OCI-LY7 (cell line): ENCODE results near the gene KLF18. TPM values are rescaled to one million over a fixed set of nuclear protein-coding genes. Genes with fewer than 3 reads are reported as not detected.
"Not testable (repeated sequence)": the region's sequence is repeated elsewhere in the genome, so short reads cannot be mapped to it uniquely, and the experiment has no call there.

Source experiments
- BruUV-seq: library from RNA; stranded (reverse); fragments of 400-500 nt; replicated peaks from 2 replicates; lab custom pipeline; 2021; lab: Mats Ljungman, UMichigan
- CTCF ChIA-PET: fragments of 300-600 bp; sonication (Branson Sonifier 250); formaldehyde crosslinking; loops from one replicate; lab custom pipeline; 2022; ENCODE audit warnings: antibody characterized with exemption; ENCODE audit not compliant: unreplicated experiment; lab: Charles Lee
- POLR2A ChIA-PET: fragments of 300-600 bp; sonication (Branson Sonifier 250); formaldehyde crosslinking; loops from one replicate; lab custom pipeline; 2022; ENCODE audit warnings: antibody characterized with exemption; lab: Charles Lee
- DNase-seq: peaks from one replicate; pipeline ENCODE4 v3.0.0-alpha.2; 2015; ENCODE audit warnings: low spot score
- H2AFZ ChIP-seq: fragments of 200-600 bp; sonication (generic), shearing (Covaris generic); 2 replicates; pipeline ENCODE4 v1.6.1; 2014; ENCODE audit warnings: mild to moderate bottlenecking, antibody characterized with exemption, low read length, moderate library complexity
- H3K27ac ChIP-seq: fragments of 200-600 bp; sonication (generic); 2 replicates; pipeline ENCODE4 v1.5.1; 2014; ENCODE audit warnings: mixed run types, low read depth, mild to moderate bottlenecking, moderate library complexity, low read length, inconsistent platforms; ENCODE audit not compliant: poor library complexity, severe bottlenecking
- H3K36me3 ChIP-seq: fragments of 200-600 bp; sonication (generic); 2 replicates; pipeline ENCODE4 v1.6.1; 2014; ENCODE audit warnings: mild to moderate bottlenecking, antibody characterized with exemption, low read length, moderate library complexity, mixed read lengths; ENCODE audit not compliant: insufficient read depth
- H3K4me1 ChIP-seq: fragments of 200-600 bp; sonication (generic); 2 replicates; pipeline ENCODE4 v1.5.1; 2014; ENCODE audit warnings: mild to moderate bottlenecking, low read length; ENCODE audit not compliant: insufficient read depth, poor library complexity, severe bottlenecking
- H3K4me2 ChIP-seq: fragments of 200-600 bp; sonication (generic); 2 replicates; pipeline ENCODE4 v1.6.1; 2014; ENCODE audit warnings: mild to moderate bottlenecking, low read length
- H3K4me3 ChIP-seq: fragments of 200-600 bp; sonication (generic); 2 replicates; pipeline ENCODE4 v1.5.1; 2014; ENCODE audit warnings: mild to moderate bottlenecking, low read depth, low read length; ENCODE audit not compliant: poor library complexity, severe bottlenecking
- H3K79me2 ChIP-seq: fragments of 200-600 bp; sonication (generic); 2 replicates; pipeline ENCODE4 v1.6.1; 2016; ENCODE audit warnings: low read depth, mild to moderate bottlenecking, low read length, moderate library complexity, mixed read lengths; ENCODE audit not compliant: insufficient read depth
- H3K9me2 ChIP-seq: fragments of 200-600 bp; sonication (generic); 2 replicates; pipeline ENCODE4 v1.6.1; 2016; ENCODE audit warnings: mild to moderate bottlenecking, low read length, mixed read lengths; ENCODE audit not compliant: insufficient read depth
- H3K9me3 ChIP-seq: fragments of 200-600 bp; sonication (generic); 2 replicates; pipeline ENCODE4 v1.6.1; 2014; ENCODE audit warnings: mild to moderate bottlenecking, mixed run types, low read length, mixed read lengths
- H4K20me1 ChIP-seq: fragments of 200-600 bp; sonication (generic); 2 replicates; pipeline ENCODE4 v1.6.1; 2014; ENCODE audit warnings: mild to moderate bottlenecking, antibody characterized with exemption, low read length, moderate library complexity, mixed read lengths; ENCODE audit not compliant: insufficient read depth
- EZH2phosphoT487 ChIP-seq: fragments of 200-600 bp; sonication (generic); IDR thresholded peaks from 2 replicates; pipeline ENCODE4 v1.6.1; 2018; ENCODE audit warnings: low read depth, borderline replicate concordance, mild to moderate bottlenecking, mixed run types, antibody characterized with exemption, low read length, moderate library complexity, mixed read lengths
- intact Hi-C: fragments of 100-400 bp; cut with micrococcal nuclease; formaldehyde crosslinking; loops from one replicate; pipeline ENCODE4 v1.10.0; 2022; ENCODE audit not compliant: unreplicated experiment
- total RNA-seq, 2 experiments: library from RNA; depleted of rRNA in 1 of 2; stranded (reverse); fragments of >200 nt in 1 of 2; shearing (Covaris generic) in 1 of 2; gene quantifications; 2 replicates each; pipeline ENCODE4 v1.2.3, GENCODE V29; 2014 to 2022
- TF ChIP-seq, protein P1 (sequence below): fragments of 200-600 bp; sonication (generic); conservative IDR thresholded peaks from 2 replicates; pipeline ENCODE4 v1.5.1; 2014; ENCODE audit warnings: mild to moderate bottlenecking, antibody characterized with exemption, low read length, moderate library complexity, mixed read lengths

The KLF18 gene
- total RNA-seq, 2 experiments from 2014 or later = not detected

DNA sequence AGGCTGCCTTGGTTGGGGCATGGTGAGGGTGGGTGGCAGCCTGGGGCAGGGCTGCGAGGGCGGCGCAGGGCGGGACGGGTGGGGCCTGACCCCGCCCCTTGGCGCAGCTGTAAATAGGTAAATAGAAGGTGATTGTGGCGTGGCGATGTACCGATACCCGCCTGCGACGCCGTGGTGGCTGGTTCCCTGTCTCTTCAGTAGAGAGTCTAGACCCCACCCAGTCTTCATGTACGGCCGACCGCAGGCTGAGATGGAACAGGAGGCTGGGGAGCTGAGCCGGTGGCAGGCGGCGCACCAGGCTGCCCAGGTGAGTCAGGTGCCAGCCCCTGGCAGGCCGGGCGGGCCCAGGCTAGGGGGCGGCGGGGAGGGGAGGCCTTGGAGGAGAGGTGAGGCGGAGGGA lies 22.7 kb downstream of the KLF18 start, which contains the start of gene KLF17:
KLF17 (plus strand) TSS at position 140 of the 400 bp plus-strand sequence; CDS start at position 227, 87 bp downstream.
- no peak within 1 kb of the TSS for H3K4me3 ChIP-seq
- CTCF ChIA-PET = no interaction called here
- POLR2A ChIA-PET = no interaction called here
- no peak within 1 kb of the TSS for H3K4me2 ChIP-seq
- intact Hi-C loops = no loop called here
- H3K9me2 ChIP-seq = no peaks in the 10 kb centered on the region
- H3K4me1 ChIP-seq = no peaks in the 10 kb centered on the region
- H3K36me3 ChIP-seq = no peaks in the 10 kb centered on the region
- no peaks in the 10 kb centered on the region for H3K9me3 ChIP-seq
- BruUV-seq = no TSS peak
- TF ChIP-seq, protein P1, sequence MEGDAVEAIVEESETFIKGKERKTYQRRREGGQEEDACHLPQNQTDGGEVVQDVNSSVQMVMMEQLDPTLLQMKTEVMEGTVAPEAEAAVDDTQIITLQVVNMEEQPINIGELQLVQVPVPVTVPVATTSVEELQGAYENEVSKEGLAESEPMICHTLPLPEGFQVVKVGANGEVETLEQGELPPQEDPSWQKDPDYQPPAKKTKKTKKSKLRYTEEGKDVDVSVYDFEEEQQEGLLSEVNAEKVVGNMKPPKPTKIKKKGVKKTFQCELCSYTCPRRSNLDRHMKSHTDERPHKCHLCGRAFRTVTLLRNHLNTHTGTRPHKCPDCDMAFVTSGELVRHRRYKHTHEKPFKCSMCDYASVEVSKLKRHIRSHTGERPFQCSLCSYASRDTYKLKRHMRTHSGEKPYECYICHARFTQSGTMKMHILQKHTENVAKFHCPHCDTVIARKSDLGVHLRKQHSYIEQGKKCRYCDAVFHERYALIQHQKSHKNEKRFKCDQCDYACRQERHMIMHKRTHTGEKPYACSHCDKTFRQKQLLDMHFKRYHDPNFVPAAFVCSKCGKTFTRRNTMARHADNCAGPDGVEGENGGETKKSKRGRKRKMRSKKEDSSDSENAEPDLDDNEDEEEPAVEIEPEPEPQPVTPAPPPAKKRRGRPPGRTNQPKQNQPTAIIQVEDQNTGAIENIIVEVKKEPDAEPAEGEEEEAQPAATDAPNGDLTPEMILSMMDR = no peak
- TF ChIP-seq EZH2phosphoT487 = no peak
- H3K27ac ChIP-seq = no peak within 1 kb of the TSS
- no peak for DNase-seq
- H2AFZ ChIP-seq = no peak within 1 kb of the TSS
- no peaks in the 10 kb centered on the region for H4K20me1 ChIP-seq
- H3K79me2 ChIP-seq = no peaks in the 10 kb centered on the region

DNA sequence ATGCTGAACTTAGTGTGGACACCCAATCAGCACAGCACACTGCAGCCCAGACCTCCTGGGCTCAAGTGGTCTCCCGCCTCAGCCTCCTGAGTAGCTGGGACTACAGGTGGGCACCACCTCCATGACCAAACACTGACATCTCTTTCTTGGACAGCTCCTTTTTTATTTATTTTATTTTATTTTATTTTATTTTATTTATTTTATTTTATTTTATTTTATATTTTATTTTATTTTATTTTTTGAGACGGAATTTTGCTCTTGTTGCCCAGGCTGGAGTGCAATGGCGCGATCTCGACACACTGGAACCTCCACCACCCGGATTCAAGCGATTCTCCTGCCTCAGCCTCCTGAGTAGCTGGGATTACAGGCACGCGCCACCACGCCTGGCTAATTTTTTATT lies 24.2 kb downstream of the KLF18 start:
- H3K4me2 ChIP-seq, POLR2A ChIA-PET, DNase-seq, H2AFZ ChIP-seq, BruUV-seq, H3K9me3 ChIP-seq, H4K20me1 ChIP-seq, H3K79me2 ChIP-seq, intact Hi-C loops, H3K4me1 ChIP-seq, H3K9me2 ChIP-seq, CTCF ChIA-PET, H3K27ac ChIP-seq, H3K4me3 ChIP-seq, H3K36me3 ChIP-seq: not testable (repeated sequence)

DNA sequence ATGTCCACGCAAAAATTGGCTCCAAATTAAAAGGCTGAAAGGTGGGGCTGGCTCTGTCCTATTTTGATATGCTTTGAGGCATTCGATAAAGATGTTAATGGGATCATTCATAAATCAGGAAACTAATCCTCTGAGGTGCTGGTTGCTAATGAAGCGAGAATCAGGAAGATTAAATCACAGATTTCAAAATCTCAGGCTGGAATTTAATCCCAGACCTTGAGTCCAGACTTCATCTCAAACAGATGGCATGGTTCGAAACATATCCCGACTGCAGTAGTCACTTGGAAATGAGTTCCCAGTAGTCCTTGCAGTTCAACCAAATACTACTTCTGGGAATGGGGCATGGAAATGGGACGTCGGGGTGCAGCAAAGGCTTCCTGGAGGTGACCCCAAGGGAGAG lies 27.3 kb downstream of the KLF18 start:
- no TSS peak for BruUV-seq
- no peaks in the 10 kb centered on the region for H4K20me1 ChIP-seq

More for the DNA sequence above, 27.3 kb downstream of the KLF18 start:
- H3K4me3 ChIP-seq = no peak overlapping the region
- no peaks in the 10 kb centered on the region for H3K36me3 ChIP-seq
- no peaks in the 10 kb centered on the region for H3K4me1 ChIP-seq
- no peaks in the 10 kb centered on the region for H3K9me2 ChIP-seq
- intact Hi-C loops = no loop called here
- no peak overlapping the region for H3K27ac ChIP-seq
- no peak for TF ChIP-seq EZH2phosphoT487
- TF ChIP-seq, protein P1 = no peak
- CTCF ChIA-PET = no interaction called here
- POLR2A ChIA-PET = no interaction called here
- DNase-seq = no peak
- no peaks in the 10 kb centered on the region for H3K79me2 ChIP-seq
- H3K4me2 ChIP-seq = no peak overlapping the region
- no peak overlapping the region for H2AFZ ChIP-seq
- no peaks in the 10 kb centered on the region for H3K9me3 ChIP-seq
